NCI-H128 (cell line): ENCODE measurements around the gene PRKAG2.
"Not testable (repeated sequence)": the region's sequence is repeated elsewhere in the genome, so short reads cannot be mapped to it uniquely, and the experiment has no call there.

Experiments
- DNase-seq: peaks from one replicate; lab custom pipeline; 2025; ENCODE audit not compliant: unreplicated experiment; lab: John Stamatoyannopoulos, UW

Gene PRKAG2

GRCh38 chr7:151837285-151838042, 39.5 kb downstream of the PRKAG2 start:
- no peak for DNase-seq

GRCh38 chr7:151836927-151837205, 40.0 kb downstream of the PRKAG2 start:
- DNase-seq, result no peak

GRCh38 chr7:151836191-151836926, 40.6 kb downstream of the PRKAG2 start:
- DNase-seq, result no peak

- DNase-seq, result no peak
Measured at GRCh38 chr7:151835636-151836035, 41.3 kb downstream of the PRKAG2 start.

- no peak for DNase-seq
Measured at GRCh38 chr7:151834271-151835035, 42.5 kb downstream of the PRKAG2 start.

- DNase-seq, result no peak
Measured at GRCh38 chr7:151833691-151834090, 43.2 kb downstream of the PRKAG2 start.

DNA sequence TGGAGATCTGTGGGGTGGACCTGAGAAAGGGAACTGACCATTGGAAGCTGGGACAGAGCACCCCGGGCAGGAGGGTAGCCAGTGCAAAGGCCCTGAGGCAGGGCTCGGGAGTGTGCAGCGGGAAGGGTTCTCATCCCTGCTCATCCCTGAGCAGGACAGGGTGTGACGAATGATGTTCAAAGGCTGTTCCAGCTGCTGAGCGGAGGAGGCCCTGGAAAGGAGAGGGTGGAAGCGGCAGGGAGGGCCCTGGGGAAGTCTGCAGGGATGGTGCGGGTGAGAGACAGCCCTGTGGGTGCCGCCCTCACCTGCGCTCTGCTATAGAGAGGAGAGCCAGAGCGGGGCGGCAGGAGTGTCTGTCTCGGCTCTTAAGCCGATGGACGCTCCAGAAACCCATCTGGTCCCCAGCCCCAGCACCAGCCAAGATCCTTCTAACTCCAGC, 43.7 kb downstream of the PRKAG2 start:
- DNase-seq, result no peak

GRCh38 chr7:151832656-151833055, 44.3 kb downstream of the PRKAG2 start:
- DNase-seq, result no peak

DNA sequence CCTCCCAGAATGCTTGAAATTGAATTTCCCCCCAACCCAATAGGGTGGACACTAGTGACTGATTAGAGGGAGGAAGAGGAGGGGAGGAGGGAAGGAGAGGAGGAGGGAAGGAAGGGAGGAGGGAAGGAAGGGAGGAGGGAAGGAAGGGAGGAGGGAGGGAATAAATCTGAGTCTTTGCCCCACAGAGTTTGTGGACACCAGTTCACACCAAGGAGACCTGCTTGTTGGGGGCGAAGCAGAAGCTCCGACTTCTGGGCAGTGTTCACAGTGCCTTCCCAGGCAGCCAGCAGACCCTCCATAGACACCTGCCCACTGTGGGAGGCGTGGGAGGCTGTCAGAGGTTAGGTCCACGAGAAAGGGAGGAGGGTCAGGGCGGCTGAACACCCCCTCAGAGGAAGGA, 44.8 kb downstream of the PRKAG2 start:
- no peak for DNase-seq

GRCh38 chr7:151831606-151832005, 45.3 kb downstream of the PRKAG2 start:
- DNase-seq, result no peak

GRCh38 chr7:151830121-151830830, 46.6 kb downstream of the PRKAG2 start:
- DNase-seq, result no peak

DNA sequence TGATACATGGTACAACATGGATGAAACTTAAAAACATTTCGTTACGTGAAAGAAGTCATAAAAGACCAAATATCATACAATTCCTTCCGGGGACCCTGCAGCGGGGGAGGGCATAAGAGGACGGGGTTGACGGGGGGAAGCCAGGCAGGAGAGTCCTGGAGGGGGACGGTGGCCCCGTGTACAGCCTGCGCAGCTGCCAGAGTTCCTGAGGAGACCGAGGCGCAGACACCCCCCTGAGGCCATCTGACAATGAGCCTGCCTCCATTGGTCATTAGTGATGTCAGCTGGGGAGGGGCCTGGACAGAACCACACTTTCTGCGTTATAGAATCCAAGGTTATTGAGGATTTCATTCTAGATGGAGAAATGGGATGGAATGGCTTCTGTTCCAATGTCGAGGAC, 47.2 kb downstream of the PRKAG2 start:
- DNase-seq, result no peak

DNA sequence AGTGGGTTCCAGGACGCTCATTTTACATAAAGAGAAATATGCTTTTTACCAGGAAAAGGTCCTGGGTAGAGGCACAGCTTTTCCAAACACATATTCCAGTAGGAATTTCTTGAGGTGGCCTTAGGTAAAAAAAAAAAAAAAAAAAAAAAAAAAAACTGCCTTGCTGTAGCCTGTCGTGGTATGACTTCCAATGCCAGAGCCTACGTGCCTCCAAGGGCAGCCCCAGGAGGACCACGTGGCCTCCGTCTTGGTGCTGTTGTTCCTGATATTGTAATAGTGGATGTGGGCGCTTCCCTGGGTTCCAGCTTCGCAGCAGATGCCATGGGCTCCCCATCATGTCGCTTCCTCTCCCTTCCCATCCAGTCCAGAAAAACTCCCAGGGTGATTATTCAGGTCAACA, 49.3 kb downstream of the PRKAG2 start:
- DNase-seq, result no peak

GRCh38 chr7:151826316-151826715, 50.6 kb downstream of the PRKAG2 start:
- not testable (repeated sequence) for DNase-seq

DNA sequence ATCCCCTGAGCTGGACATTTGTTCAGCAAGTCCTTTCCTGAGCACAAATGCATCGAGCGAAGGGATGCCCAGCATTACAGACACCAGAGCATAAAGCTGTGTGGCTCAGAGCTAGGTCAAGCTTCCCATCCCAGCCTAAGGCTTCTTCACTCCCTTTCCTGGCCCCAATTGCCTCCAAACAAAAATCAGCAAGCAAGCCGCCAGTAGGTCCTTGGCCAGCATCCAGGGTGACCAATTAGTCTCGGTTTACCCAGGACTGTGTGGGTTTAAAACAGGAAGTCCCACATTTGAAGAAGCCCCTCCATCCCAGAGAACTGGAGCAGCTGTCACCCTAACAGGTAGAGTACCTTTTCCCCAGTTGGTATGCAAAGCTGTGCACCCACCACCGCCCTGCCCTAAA, 51.2 kb downstream of the PRKAG2 start:
- no peak for DNase-seq

DNA sequence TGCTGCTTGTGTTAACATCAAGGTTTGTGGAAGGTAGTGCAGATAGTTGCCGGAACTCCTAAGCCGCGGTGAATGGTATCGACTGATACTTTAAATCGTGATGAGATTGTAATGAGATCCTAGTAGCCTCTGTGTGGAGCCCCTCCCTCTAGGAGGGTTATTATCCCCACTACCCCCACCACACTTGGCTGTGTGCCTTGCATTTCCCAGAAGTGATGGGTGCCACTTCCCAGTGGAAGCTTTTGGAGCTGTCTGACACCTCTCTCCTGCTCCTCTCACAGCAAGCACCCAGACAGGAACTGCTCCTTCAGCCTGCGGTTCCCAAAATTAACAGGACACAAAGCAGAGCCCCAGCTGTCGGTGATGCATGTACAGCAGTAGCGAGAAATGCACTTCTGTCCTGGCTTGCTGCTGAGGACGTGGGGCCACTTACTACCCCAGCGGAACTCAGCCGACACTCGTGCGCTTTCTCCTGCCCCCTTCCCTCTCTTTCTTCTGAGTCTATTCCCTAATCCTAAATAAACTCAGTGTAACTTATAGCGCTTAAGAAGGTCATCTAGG, 52.5 kb downstream of the PRKAG2 start:
- DNase-seq, result no peak

DNA sequence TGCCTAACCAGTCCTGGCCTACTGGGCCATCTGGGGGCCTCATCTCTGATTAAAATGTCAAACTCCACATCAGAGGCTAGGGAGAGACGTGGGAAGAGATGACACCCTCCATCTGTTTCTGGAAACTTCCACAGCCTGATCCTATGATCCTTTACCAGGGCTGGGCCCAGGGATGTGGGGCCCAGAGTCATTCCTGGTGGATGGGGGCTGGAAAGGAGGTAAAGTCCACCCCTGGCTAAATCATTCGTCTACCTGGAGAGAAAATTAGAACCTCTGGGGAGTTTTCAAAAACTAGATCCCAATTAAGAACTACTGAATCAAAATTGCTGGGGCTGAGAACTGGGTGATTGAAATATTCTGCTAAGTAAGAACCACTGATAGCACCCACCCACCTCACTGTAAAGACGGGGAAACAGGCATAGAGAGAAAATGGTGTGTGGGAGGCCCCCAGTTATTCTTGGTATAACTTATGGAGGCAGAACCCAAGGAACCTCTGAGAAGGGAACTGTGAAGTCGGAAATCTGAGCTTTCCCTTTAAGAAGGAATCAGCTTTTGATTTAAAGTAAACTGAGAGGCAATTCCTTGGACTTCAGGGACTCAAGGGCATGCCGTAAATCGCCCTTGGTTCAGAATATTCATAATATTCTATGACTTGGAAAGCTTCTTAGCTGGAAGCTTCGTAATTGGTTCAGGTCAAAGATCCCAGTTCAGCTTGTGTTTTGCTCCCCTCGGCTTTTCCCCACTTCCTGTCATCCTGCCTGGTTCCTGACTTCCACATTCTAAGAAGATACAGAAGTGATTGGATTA, 53.1 kb downstream of the PRKAG2 start:
- DNase-seq, result no peak

- DNase-seq, result no peak
Measured at GRCh38 chr7:151822541-151823181, 54.3 kb downstream of the PRKAG2 start.

GRCh38 chr7:151821806-151822540, 54.9 kb downstream of the PRKAG2 start:
- no peak for DNase-seq
